Parathyroid adenoma (tissue), 2 donors: ENCODE results near the gene POMT2.
A peak's percentile ranks its signal among the peaks of the same experiment; 100 is the strongest.

ENCODE experiments used
- H2AFZ ChIP-seq: fragments of 300-600 bp; sonication (generic); one replicate; pipeline ENCODE4 v1.7.0; 2017; ENCODE audit warnings: antibody characterized with exemption, mild to moderate bottlenecking
- H3K27ac ChIP-seq: fragments of 300-600 bp; sonication (generic); one replicate; pipeline ENCODE4 v1.7.0; 2017
- H3K27me3 ChIP-seq: fragments of 300-600 bp; sonication (generic); one replicate; pipeline ENCODE4 v1.7.0; 2017; ENCODE audit warnings: low read length; ENCODE audit not compliant: control insufficient read depth, insufficient read depth
- H3K36me3 ChIP-seq: fragments of 300-600 bp; sonication (generic); one replicate; pipeline ENCODE4 v1.7.0; 2017; ENCODE audit warnings: low read length; ENCODE audit not compliant: control insufficient read depth, insufficient read depth
- H3K4me1 ChIP-seq: fragments of 300-600 bp; sonication (generic); one replicate; pipeline ENCODE4 v1.7.0; 2017; ENCODE audit warnings: control low read depth
- H3K4me2 ChIP-seq: fragments of 300-600 bp; sonication (generic); one replicate; pipeline ENCODE4 v1.7.0; 2017; ENCODE audit warnings: low read length
- H3K4me3 ChIP-seq: fragments of 300-600 bp; sonication (generic); one replicate; pipeline ENCODE4 v1.7.0; 2017; ENCODE audit warnings: low read depth, low read length
- H3K79me2 ChIP-seq: fragments of 300-600 bp; sonication (generic); one replicate; pipeline ENCODE4 v1.7.0; 2017; ENCODE audit warnings: control low read depth
- H3K9ac ChIP-seq: fragments of 300-600 bp; sonication (generic); one replicate; pipeline ENCODE4 v1.7.0; 2017; ENCODE audit warnings: mild to moderate bottlenecking
- H3K9me3 ChIP-seq: fragments of 300-600 bp; sonication (generic); one replicate; pipeline ENCODE4 v1.7.0; 2017; ENCODE audit warnings: low read length; ENCODE audit not compliant: control insufficient read depth
- TF ChIP-seq, protein P1 (sequence below): fragments of 300-600 bp; sonication (generic); IDR thresholded peaks from one replicate; pipeline ENCODE4 v1.7.0; 2017; ENCODE audit warnings: antibody characterized with exemption, mild to moderate bottlenecking
- donor health status: primary hyperparathyroidism.

POMT2 gene

DNA sequence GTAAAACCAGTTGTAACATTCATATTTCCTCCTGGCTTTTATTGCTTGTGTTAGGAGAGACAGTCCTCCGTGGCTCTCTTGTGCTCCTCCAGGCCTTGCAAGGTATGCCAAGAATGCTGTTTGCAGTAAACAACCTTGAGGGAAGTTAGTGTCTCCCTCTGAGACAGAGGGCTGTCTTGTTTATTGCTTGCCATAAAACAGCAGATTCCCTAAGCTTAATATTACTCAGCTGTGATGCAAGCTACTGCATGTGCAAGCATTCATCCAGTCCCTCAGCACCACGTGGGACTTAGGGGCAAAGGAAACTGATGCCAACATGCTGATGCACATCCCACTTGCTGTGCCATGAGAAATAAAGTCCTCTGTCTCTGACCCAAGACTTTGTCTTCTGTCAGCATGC, 6.6 kb downstream of the POMT2 start:
- peaks cover 34% of the 10 kb centered on the region for H3K4me1 ChIP-seq
- TF ChIP-seq, protein P1, sequence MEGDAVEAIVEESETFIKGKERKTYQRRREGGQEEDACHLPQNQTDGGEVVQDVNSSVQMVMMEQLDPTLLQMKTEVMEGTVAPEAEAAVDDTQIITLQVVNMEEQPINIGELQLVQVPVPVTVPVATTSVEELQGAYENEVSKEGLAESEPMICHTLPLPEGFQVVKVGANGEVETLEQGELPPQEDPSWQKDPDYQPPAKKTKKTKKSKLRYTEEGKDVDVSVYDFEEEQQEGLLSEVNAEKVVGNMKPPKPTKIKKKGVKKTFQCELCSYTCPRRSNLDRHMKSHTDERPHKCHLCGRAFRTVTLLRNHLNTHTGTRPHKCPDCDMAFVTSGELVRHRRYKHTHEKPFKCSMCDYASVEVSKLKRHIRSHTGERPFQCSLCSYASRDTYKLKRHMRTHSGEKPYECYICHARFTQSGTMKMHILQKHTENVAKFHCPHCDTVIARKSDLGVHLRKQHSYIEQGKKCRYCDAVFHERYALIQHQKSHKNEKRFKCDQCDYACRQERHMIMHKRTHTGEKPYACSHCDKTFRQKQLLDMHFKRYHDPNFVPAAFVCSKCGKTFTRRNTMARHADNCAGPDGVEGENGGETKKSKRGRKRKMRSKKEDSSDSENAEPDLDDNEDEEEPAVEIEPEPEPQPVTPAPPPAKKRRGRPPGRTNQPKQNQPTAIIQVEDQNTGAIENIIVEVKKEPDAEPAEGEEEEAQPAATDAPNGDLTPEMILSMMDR, result no peak
- H3K4me3 ChIP-seq, result no peak overlapping the region
- no peak overlapping the region for H3K4me2 ChIP-seq
- no peak overlapping the region for H2AFZ ChIP-seq
- H3K9ac ChIP-seq, result no peak overlapping the region
- H3K36me3 ChIP-seq, result no peaks in the 10 kb centered on the region
- no peaks in the 10 kb centered on the region for H3K27me3 ChIP-seq
- H3K27ac ChIP-seq, result peak overlapping the region; percentile 46
- no peaks in the 10 kb centered on the region for H3K9me3 ChIP-seq
- peaks cover 21% of the 10 kb centered on the region for H3K79me2 ChIP-seq

DNA sequence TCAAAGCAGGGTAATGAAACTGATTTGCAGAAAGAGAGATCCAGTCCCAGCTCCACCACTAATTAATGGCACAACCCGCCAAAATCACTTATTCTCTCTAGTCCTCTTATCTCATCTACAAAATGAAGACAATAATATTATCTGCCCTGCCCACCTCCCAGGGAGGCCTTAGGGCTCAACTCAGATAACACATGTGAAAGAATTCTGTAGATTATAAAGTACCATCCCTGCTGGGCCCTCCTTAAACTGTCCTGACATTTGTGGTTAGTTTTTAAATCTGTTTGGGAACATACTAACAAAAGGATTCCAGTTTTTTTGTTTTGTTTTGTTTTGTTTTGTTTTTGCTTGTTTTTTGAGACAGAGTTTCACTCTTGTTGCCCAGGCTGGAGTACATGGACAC, 7.3 kb downstream of the POMT2 start:
- no peak overlapping the region for H3K9ac ChIP-seq
- H3K36me3 ChIP-seq, result no peaks in the 10 kb centered on the region
- H3K27ac ChIP-seq, result no peak overlapping the region
- TF ChIP-seq, protein P1, result no peak
- peaks cover 34% of the 10 kb centered on the region for H3K4me1 ChIP-seq
- H2AFZ ChIP-seq, result no peak overlapping the region
- H3K27me3 ChIP-seq, result no peaks in the 10 kb centered on the region
- peaks cover 22% of the 10 kb centered on the region for H3K79me2 ChIP-seq
- H3K4me3 ChIP-seq, result no peak overlapping the region
- H3K4me2 ChIP-seq, result no peak overlapping the region
- H3K9me3 ChIP-seq, result no peaks in the 10 kb centered on the region

DNA sequence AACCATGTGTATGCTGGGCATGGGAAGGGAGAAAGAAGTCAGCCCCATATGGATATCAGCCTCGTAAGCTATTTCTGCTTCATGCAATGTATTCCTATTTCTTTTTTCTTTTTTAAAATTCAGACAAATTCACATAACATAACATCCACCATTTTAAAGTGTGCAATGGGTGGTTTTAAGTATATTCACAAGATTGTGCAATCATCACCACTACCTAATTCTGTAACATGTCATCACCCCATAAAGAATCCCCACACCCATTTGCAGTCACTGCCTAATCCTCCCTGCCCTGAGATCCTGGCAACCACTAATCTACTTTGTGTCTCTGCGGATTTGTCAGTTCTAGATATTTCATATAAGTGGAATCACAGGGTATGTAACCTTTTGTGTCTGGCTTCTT, 9.5 kb downstream of the POMT2 start:
- Histone ChIP-seq H3K4me2 (no peak overlapping the region), H2AFZ (no peak overlapping the region), H3K79me2 (peaks cover 19% of the 10 kb centered on the region), H3K36me3 (no peaks in the 10 kb centered on the region), H3K27me3 (no peaks in the 10 kb centered on the region), H3K9me3 (no peaks in the 10 kb centered on the region), H3K9ac (no peak overlapping the region), H3K4me3 (no peak overlapping the region), H3K27ac (no peak overlapping the region), H3K4me1 (peaks cover 23% of the 10 kb centered on the region)
- TF ChIP-seq, protein P1, result no peak

DNA sequence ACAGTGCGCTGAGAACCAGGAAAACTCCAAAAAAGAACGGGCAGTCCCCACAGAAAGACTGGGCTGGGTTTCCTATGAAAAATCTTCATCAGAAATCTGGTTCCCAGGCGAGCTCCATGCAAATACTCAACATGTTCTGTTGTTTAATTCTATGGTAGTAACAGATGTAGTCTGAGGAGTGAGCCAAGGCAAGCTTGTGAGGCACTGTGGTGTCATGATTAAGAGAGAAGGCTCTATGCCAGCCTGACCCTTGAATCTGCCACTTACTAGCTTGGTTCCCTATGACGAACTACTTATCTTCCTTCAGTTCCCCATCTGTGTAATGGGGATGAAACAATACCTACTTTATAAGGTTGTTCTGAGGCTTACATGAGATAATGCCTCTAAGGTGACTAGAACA, 10.7 kb downstream of the POMT2 start:
- Histone ChIP-seq H3K4me3 (no peak overlapping the region), H3K27ac (no peak overlapping the region), H3K4me1 (peaks cover 17% of the 10 kb centered on the region)

DNA sequence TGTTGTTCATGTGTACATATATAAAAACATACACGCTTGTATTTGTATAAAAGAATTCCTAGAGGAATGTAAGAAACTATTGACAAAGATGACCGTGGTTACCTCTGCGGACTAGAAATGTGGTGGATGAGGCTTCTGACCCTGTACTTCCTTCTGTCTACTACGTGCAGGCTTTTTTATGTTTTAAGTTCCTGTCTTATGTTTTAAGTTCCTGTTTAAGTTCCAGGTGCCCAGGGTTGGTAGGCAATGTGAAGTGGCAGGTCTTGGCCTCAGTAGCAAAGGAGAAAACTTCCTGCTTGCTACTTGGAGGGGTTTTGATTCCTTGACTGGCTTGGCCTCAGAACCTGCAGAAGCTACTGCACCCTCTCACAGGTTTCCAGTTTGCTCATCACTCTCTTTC, 11.6 kb downstream of the POMT2 start:
- no peaks in the 10 kb centered on the region for H3K36me3 ChIP-seq
- H2AFZ ChIP-seq, result no peak overlapping the region
- no peak overlapping the region for H3K9ac ChIP-seq
- no peaks in the 10 kb centered on the region for H3K9me3 ChIP-seq
- H3K79me2 ChIP-seq, result peaks cover 19% of the 10 kb centered on the region
- TF ChIP-seq, protein P1, result no peak
- no peak overlapping the region for H3K4me3 ChIP-seq
- H3K4me2 ChIP-seq, result no peak overlapping the region
- H3K27me3 ChIP-seq, result no peaks in the 10 kb centered on the region
- H3K27ac ChIP-seq, result no peak overlapping the region
- H3K4me1 ChIP-seq, result peaks cover 13% of the 10 kb centered on the region

More for the DNA sequence above, 10.7 kb downstream of the POMT2 start:
- Histone ChIP-seq H3K4me2 (no peak overlapping the region), H3K79me2 (peaks cover 19% of the 10 kb centered on the region), H3K9me3 (no peaks in the 10 kb centered on the region), H3K27me3 (no peaks in the 10 kb centered on the region), H3K9ac (no peak overlapping the region), H3K36me3 (no peaks in the 10 kb centered on the region), H2AFZ (no peak overlapping the region)
- TF ChIP-seq, protein P1, result no peak
